Right lobe of liver (tissue), 4 donors: Measurements from ENCODE around the gene DOCK7.
"Not testable (repeated sequence)": the region's sequence is repeated elsewhere in the genome, so short reads cannot be mapped to it uniquely, and the experiment has no call there.

Experiments
- CTCF ChIP-seq, 4 donors: fragments of 200-600 bp in 3 of 4; fragments of 450-650 bp in 1 of 4; IDR thresholded peaks; one replicate each; pipeline versions ENCODE4 v1.5.1 to v1.8.0; 2016 to 2022; ENCODE audit warnings: antibody characterized with exemption in 4 of 4, mild to moderate bottlenecking in 2 of 4
- POLR2A ChIP-seq: fragments of 450-650 bp; IDR thresholded peaks from one replicate; pipeline ENCODE4 v1.6.1; 2017; ENCODE audit warnings: antibody characterized with exemption, mild to moderate bottlenecking
- donor health status: DM: no; HTN: no; CAD: no.
- donor health status: DM: no; HTN: no; CAD: no.
- donor health status: DM: no; HTN: yes; CAD: no.

GRCh38 chr1:62680992-62681391 lies 7.2 kb downstream of the DOCK7 start:
- not testable (repeated sequence) for TF ChIP-seq CTCF (IDR thresholded peaks at IDR 0.05); POLR2A
